Ishikawa (cell line): ENCODE measurements around the gene PRR11.

Experiments
- CEBPB ChIP-seq: IDR thresholded peaks from 2 replicates; pipeline ENCODE4 v1.6.1; 2012
- CREB1 ChIP-seq: IDR thresholded peaks from 2 replicates; pipeline ENCODE4 v1.6.1; 2012; ENCODE audit warnings: low read depth
- EGR1 ChIP-seq: IDR thresholded peaks from 2 replicates; pipeline ENCODE4 v1.6.1; 2012
- EP300 ChIP-seq: IDR thresholded peaks from 2 replicates; pipeline ENCODE4 v1.6.1; 2012; ENCODE audit warnings: borderline replicate concordance
- FOXM1 ChIP-seq: IDR thresholded peaks from 2 replicates; pipeline ENCODE4 v1.6.1; 2012; ENCODE audit warnings: low read depth, borderline replicate concordance
- MAX ChIP-seq: IDR thresholded peaks from 2 replicates; pipeline ENCODE4 v1.6.1; 2012
- NFIC ChIP-seq: IDR thresholded peaks from 2 replicates; pipeline ENCODE4 v1.6.1; 2012
- RAD21 ChIP-seq: IDR thresholded peaks from 2 replicates; pipeline ENCODE4 v1.6.1; 2012; ENCODE audit warnings: low read depth
- REST ChIP-seq: IDR thresholded peaks from 2 replicates; pipeline ENCODE4 v1.6.1; 2012; ENCODE audit warnings: low read depth, mild to moderate bottlenecking
- TAF1 ChIP-seq: IDR thresholded peaks from 2 replicates; pipeline ENCODE4 v1.6.1; 2012; ENCODE audit warnings: low read depth, mild to moderate bottlenecking
- TCF12 ChIP-seq: IDR thresholded peaks from 2 replicates; pipeline ENCODE4 v1.6.1; 2012; ENCODE audit warnings: low read depth
- TEAD4 ChIP-seq: IDR thresholded peaks from 2 replicates; pipeline ENCODE4 v1.6.1; 2012
- USF1 ChIP-seq: IDR thresholded peaks from 2 replicates; pipeline ENCODE4 v1.6.1; 2012
- YY1 ChIP-seq: IDR thresholded peaks from 2 replicates; pipeline ENCODE4 v1.6.1; 2012; ENCODE audit warnings: low read depth
- ZBTB7A ChIP-seq: IDR thresholded peaks from 2 replicates; pipeline ENCODE4 v1.6.1; 2012; ENCODE audit warnings: low read depth

PRR11 gene

GRCh38 chr17:59131131-59131530 is 24.4 kb upstream of the PRR11 start:
- TF ChIP-seq YY1 (no peak), EP300 (no peak), MAX (no peak), USF1 (no peak)

- TF ChIP-seq FOXM1 (no peak), EGR1 (no peak), YY1 (no peak), TAF1 (no peak), EP300 (no peak), TEAD4 (no peak), MAX (no peak)
These were observed 15.6 kb upstream of the PRR11 start for GRCh38 chr17:59139939-59140338.

- no peak for TF ChIP-seq CREB1
- no peak for TF ChIP-seq YY1
- no peak for TF ChIP-seq TAF1
- TF ChIP-seq REST = no peak
- TF ChIP-seq EP300 = no peak
- TF ChIP-seq USF1 = no peak
- no peak for TF ChIP-seq TCF12
- TF ChIP-seq NFIC = no peak
- TF ChIP-seq RAD21 = no peak
- TF ChIP-seq FOXM1 = no peak
These were observed 13.7 kb upstream of the PRR11 start for GRCh38 chr17:59141860-59142259.

- TF ChIP-seq REST (no peak), EGR1 (no peak), USF1 (no peak), TAF1 (no peak), MAX (no peak), CREB1 (no peak), CEBPB (no peak), ZBTB7A (no peak), EP300 (no peak), YY1 (no peak), RAD21 (no peak)
These were observed 9.9 kb upstream of the PRR11 start for GRCh38 chr17:59145571-59146096.

- TF ChIP-seq CEBPB = no peak
- TF ChIP-seq EP300 = no peak
- TF ChIP-seq NFIC = no peak
- no peak for TF ChIP-seq CREB1
- TF ChIP-seq TAF1 = no peak
- TF ChIP-seq FOXM1 = no peak
- no peak for TF ChIP-seq ZBTB7A
- no peak for TF ChIP-seq TEAD4
- TF ChIP-seq RAD21 = no peak
- TF ChIP-seq EGR1 = no peak
- TF ChIP-seq MAX = no peak
These were observed 6.5 kb upstream of the PRR11 start for GRCh38 chr17:59149051-59149450.

- TF ChIP-seq MAX (no peak), YY1 (no peak), CREB1 (no peak), REST (no peak), TCF12 (no peak), EP300 (no peak), RAD21 (no peak), FOXM1 (no peak), ZBTB7A (no peak), EGR1 (no peak), USF1 (no peak), CEBPB (no peak)
These were observed 5.6 kb upstream of the PRR11 start for GRCh38 chr17:59149841-59150511.
